GM12864 (cell line): ENCODE data around the gene OR10AG1.

Experiments used
- DNase-seq: peaks from one replicate; pipeline ENCODE4 v3.0.0-alpha.2; 2011; ENCODE audit warnings: low read depth
- H3K4me3 ChIP-seq: 2 replicates; pipeline ENCODE4 v1.5.1; 2011; ENCODE audit warnings: mild to moderate bottlenecking, low read depth, low read length, control low read depth
- CTCF ChIP-seq: IDR thresholded peaks from 2 replicates; pipeline ENCODE4 v1.5.1; 2011; ENCODE audit warnings: low read depth, mild to moderate bottlenecking, moderate library complexity, low read length, control low read depth, inconsistent platforms; ENCODE audit errors: missing control alignments

The OR10AG1 gene

GRCh38 chr11:55969845-55970244 is at the start of gene OR10AG1:
OR10AG1 (minus strand) TSS chr11:55969945; CDS start chr11:55969907, 38 bp downstream.
- TF ChIP-seq CTCF = no peak
- no peak for DNase-seq
- H3K4me3 ChIP-seq = no peak within 1 kb of the TSS

GRCh38 chr11:56013805-56014204 is 44.1 kb upstream of the OR10AG1 start:
- no peak for TF ChIP-seq CTCF
- no peak for DNase-seq
- no peak overlapping the region for H3K4me3 ChIP-seq

- no peak for TF ChIP-seq CTCF
- no peak overlapping the region for H3K4me3 ChIP-seq
- DNase-seq = no peak
Observed at GRCh38 chr11:56010716-56011115, 41.0 kb upstream of the OR10AG1 start.

- no peak within 1 kb of the TSS for H3K4me3 ChIP-seq
- no peak for TF ChIP-seq CTCF
- DNase-seq = no peak
Observed at GRCh38 chr11:55994525-55994924, 24.8 kb upstream of the OR10AG1 start, which contains the start of gene OR5F1. OR5F1 (minus strand) TSS chr11:55994625; CDS start chr11:55994625, 0 bp downstream.

GRCh38 chr11:55970935-55971334 is 1.2 kb upstream of the OR10AG1 start:
- no peak for DNase-seq
- no peak overlapping the region for H3K4me3 ChIP-seq
- no peak for TF ChIP-seq CTCF

GRCh38 chr11:55967914-55968313 is 1.8 kb downstream of the OR10AG1 start:
- H3K4me3 ChIP-seq = no peak overlapping the region
- TF ChIP-seq CTCF = no peak
- no peak for DNase-seq

GRCh38 chr11:55966391-55966790 is 3.4 kb downstream of the OR10AG1 start:
- no peak for DNase-seq
- no peak for TF ChIP-seq CTCF

More at GRCh38 chr11:55966391-55966790, 3.4 kb downstream of the OR10AG1 start:
- H3K4me3 ChIP-seq = no peak overlapping the region
